HFFc6 (cell line): ENCODE data around the gene SH2D5. TPM values are rescaled to one million over a fixed set of nuclear protein-coding genes. Genes with fewer than 3 reads are reported as not detected.

Source experiments
- DNase-seq: peaks from one replicate; pipeline ENCODE4 v3.0.0-alpha.2; 2018
- H3K27ac Mint-ChIP-seq: 2 replicates; pipeline ENCODE4 v1.8.0; 2020; ENCODE audit warnings: mild to moderate bottlenecking, mixed read lengths
- H3K27me3 Mint-ChIP-seq: 2 replicates; pipeline ENCODE4 v1.8.0; 2021; ENCODE audit warnings: mild to moderate bottlenecking, moderate library complexity, mixed read lengths; ENCODE audit not compliant: insufficient read depth
- H3K36me3 Mint-ChIP-seq: 2 replicates; pipeline ENCODE4 v1.8.0; 2021; ENCODE audit warnings: low read depth, mixed read lengths
- H3K4me1 Mint-ChIP-seq: 2 replicates; pipeline ENCODE4 v1.8.0; 2020; ENCODE audit warnings: low read depth, mixed read lengths
- H3K4me3 Mint-ChIP-seq: 2 replicates; pipeline ENCODE4 v1.8.0; 2020; ENCODE audit warnings: mild to moderate bottlenecking, moderate library complexity, mixed read lengths
- H3K9me3 Mint-ChIP-seq: 2 replicates; pipeline ENCODE4 v1.8.0; 2020; ENCODE audit warnings: mild to moderate bottlenecking, mixed read lengths
- total RNA-seq, 6 experiments: library from RNA; stranded (reverse); fragmentation: NEBNext Ultra II Directional; extraction: Animal tissue kit (Norgen Biotek cat#: 25700); gene quantifications; 2 replicates in 1 of 6; 3 replicates in 5 of 6; pipeline ENCODE4 v1.2.3, GENCODE V29; 2021
- TF ChIP-seq, protein P1 (sequence below): fragments of 200-600 bp; sonication (generic); IDR thresholded peaks from 2 replicates; pipeline ENCODE4 v1.5.0; 2021; ENCODE audit warnings: antibody characterized with exemption, mild to moderate bottlenecking

Gene SH2D5
- total RNA-seq, 6 experiments from 2014 or later = 12.0 to 15.9 (median 13.2) TPM

DNA sequence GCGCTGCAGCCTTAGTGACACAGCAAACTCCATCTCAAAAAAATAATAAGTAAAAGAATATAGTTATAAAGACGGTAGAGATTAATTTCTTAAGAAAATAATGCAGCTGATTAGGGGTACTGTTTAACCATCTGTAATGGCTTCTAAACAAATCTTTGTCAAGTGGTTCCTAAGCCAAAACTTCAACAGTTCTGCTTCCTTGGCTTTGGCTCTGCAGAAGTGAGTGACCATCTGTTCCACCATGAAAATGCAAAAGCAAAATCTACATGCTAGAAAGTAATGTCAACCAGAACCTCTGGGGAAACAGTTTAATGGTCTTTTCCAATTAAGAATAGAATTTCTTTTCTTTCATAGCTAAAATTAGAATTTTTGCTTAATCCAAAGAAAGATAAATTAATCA is 8.3 kb upstream of the SH2D5 start:
- TF ChIP-seq, protein P1, sequence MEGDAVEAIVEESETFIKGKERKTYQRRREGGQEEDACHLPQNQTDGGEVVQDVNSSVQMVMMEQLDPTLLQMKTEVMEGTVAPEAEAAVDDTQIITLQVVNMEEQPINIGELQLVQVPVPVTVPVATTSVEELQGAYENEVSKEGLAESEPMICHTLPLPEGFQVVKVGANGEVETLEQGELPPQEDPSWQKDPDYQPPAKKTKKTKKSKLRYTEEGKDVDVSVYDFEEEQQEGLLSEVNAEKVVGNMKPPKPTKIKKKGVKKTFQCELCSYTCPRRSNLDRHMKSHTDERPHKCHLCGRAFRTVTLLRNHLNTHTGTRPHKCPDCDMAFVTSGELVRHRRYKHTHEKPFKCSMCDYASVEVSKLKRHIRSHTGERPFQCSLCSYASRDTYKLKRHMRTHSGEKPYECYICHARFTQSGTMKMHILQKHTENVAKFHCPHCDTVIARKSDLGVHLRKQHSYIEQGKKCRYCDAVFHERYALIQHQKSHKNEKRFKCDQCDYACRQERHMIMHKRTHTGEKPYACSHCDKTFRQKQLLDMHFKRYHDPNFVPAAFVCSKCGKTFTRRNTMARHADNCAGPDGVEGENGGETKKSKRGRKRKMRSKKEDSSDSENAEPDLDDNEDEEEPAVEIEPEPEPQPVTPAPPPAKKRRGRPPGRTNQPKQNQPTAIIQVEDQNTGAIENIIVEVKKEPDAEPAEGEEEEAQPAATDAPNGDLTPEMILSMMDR = no peak
- Mint-ChIP-seq H3K36me3 (peaks cover 71% of the 10 kb centered on the region), H3K27me3 (no peaks in the 10 kb centered on the region), H3K4me3 (no peak overlapping the region), H3K27ac (peak overlapping the region; percentile 89), H3K4me1 (peaks cover 60% of the 10 kb centered on the region), H3K9me3 (no peaks in the 10 kb centered on the region)
- no peak for DNase-seq

DNA sequence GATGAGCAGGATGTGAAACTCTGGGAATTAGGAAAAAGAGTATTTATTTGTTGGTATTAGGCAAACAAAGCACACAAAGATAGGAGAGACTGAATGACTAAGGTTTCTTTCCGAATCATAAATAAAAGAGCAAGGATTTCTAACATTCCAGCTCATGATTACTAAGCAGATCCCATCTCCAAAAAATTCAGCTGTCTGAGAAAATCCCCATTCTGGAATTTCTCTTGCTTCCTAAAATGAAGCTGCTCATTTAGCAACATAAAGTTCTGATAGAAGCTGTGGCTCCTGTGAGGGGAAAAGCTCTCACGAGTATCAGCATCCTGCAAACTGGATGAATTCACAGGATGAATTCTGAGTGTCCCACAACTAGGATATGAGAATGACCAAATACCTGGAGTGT is 6.7 kb upstream of the SH2D5 start:
- TF ChIP-seq, protein P1 = no peak
- Mint-ChIP-seq H3K36me3 (peaks cover 63% of the 10 kb centered on the region), H3K4me3 (peak overlapping the region; percentile 59), H3K27ac (peak overlapping the region; percentile 89), H3K27me3 (no peaks in the 10 kb centered on the region), H3K9me3 (no peaks in the 10 kb centered on the region), H3K4me1 (peaks cover 61% of the 10 kb centered on the region)
- DNase-seq = peak; percentile 69

DNA sequence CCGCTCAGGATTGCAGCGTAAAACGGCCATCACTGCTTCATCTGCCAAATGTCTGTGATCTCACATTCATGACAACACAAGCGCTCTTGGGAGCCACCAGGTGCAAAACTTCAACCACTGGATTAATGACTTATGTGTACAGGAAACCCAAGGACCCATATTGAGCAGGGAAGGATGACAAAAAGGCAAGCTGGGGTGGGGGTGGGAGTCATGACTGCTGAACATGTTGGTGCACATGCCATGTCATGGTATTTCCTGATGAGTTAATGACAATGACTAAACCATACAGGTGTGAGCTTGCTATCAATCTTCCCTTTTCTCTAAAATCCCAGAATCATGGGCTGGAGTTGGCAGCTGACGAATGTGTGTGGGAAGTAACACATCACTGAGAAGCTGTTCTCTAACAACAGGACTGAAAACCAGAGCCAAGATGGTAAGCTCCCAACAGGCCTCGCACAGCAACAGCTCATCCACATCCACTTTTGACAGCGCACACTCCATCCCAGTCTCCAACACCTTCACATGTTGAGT is 3.1 kb upstream of the SH2D5 start:
- TF ChIP-seq, protein P1 = no peak
- Mint-ChIP-seq H3K4me1 (peaks cover 51% of the 10 kb centered on the region), H3K27ac (peak overlapping the region; percentile 43; the same call in 1 of the 2 replicates), H3K36me3 (peaks cover 38% of the 10 kb centered on the region), H3K27me3 (peaks cover 3% of the 10 kb centered on the region), H3K4me3 (no peak overlapping the region), H3K9me3 (no peaks in the 10 kb centered on the region)
- no peak for DNase-seq

DNA sequence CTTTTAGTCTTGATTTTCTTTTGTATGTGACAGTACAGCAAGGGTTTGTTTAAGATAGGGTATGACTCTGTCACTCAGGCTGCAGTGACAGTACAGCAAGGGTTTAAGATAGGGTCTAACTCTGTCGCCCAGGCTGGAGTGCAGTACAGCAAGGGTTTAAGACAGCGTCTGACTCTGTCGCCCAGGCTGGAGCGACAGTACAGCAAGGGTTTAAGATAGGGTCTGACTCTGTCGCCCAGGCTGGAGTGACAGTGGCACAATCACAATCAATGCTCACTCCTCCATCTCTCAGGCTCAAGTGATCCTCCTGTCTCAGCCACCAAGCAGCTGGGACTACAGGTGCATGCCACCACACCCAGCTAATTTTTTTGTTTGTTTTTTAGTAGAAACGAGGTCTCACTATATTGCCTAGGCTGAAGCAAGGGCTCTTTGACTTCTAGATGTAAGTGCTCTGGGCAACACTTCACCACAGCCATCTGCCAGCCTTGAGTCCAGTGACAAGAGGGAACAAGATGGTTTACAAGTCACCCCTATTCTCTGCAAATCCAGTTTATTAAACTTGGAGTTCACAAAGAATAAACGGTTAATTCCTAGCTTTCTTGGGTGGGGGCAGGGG is 965 bp upstream of the SH2D5 start:
- DNase-seq = no peak
- peaks cover 4% of the 10 kb centered on the region for H3K27me3 Mint-ChIP-seq

DNA sequence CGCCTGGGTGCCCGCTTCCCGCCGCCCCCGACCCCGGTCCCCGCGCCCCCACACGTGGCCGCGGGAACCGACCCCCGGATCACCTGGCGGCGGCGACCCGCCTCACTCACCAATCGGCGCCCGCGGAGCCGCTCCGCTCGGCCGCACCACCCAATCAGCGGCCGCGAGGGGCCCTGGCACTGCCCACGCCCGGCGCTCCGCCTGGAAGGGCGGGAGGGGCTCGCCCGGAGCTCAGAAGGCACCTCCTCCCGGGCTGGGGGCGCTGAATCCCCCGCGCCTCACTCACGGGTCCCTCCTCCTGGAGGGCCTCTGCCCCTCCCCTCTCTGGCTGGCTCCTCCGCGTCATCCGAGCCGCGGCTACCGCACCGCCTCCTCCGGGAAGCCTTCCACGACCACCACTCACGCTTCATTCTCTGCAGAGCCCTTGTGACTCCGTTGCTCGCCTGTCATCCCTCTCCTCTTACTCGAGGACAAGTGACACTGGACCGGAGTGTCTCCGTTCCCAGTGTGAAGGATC is 374 bp downstream of the SH2D5 start:
- H3K27me3 Mint-ChIP-seq = peaks cover 4% of the 10 kb centered on the region
- H3K27ac Mint-ChIP-seq = peak overlapping the region; percentile 96
- no peaks in the 10 kb centered on the region for H3K9me3 Mint-ChIP-seq
- H3K4me1 Mint-ChIP-seq = peaks cover 32% of the 10 kb centered on the region
- peak overlapping the region; percentile 91 for H3K4me3 Mint-ChIP-seq
- TF ChIP-seq, protein P1 = no peak
- DNase-seq = peak; percentile 58
- H3K36me3 Mint-ChIP-seq = peaks cover 19% of the 10 kb centered on the region

More for the DNA sequence above, 965 bp upstream of the SH2D5 start:
- peaks cover 31% of the 10 kb centered on the region for H3K36me3 Mint-ChIP-seq
- TF ChIP-seq, protein P1 = no peak
- H3K27ac Mint-ChIP-seq = peak overlapping the region; percentile 96
- no peaks in the 10 kb centered on the region for H3K9me3 Mint-ChIP-seq
- peaks cover 39% of the 10 kb centered on the region for H3K4me1 Mint-ChIP-seq
- peak overlapping the region; percentile 91 for H3K4me3 Mint-ChIP-seq
